NCI-H2081 treated with DMSO at 0.1 percent for 48 hours (cell line): Measurements from ENCODE around the gene PEF1.
"Not testable (repeated sequence)": the region's sequence is repeated elsewhere in the genome, so short reads cannot be mapped to it uniquely, and the experiment has no call there.

Experiments
- DNase-seq: peaks from one replicate; lab custom pipeline; 2025; lab: John Stamatoyannopoulos, UW

Gene PEF1

GRCh38 chr1:31609514-31610118 is 35.1 kb downstream of the PEF1 start:
- DNase-seq = no peak

- DNase-seq = no peak
Observed at GRCh38 chr1:31607360-31607759, 37.3 kb downstream of the PEF1 start.

GRCh38 chr1:31605908-31606427 is 38.7 kb downstream of the PEF1 start:
- no peak for DNase-seq

GRCh38 chr1:31602081-31602480 is 42.6 kb downstream of the PEF1 start:
- DNase-seq = no peak

GRCh38 chr1:31600641-31601040 is 44.0 kb downstream of the PEF1 start:
- DNase-seq = no peak

- DNase-seq = no peak
Observed at GRCh38 chr1:31598980-31599379, 45.7 kb downstream of the PEF1 start.

- DNase-seq = no peak
Observed at GRCh38 chr1:31596737-31597097, 48.0 kb downstream of the PEF1 start.

- DNase-seq = no peak
Observed at GRCh38 chr1:31595836-31596736, 48.6 kb downstream of the PEF1 start.

- no peak for DNase-seq
Observed at GRCh38 chr1:31593770-31594632, 50.7 kb downstream of the PEF1 start.

- DNase-seq = no peak
Observed at GRCh38 chr1:31593136-31593665, 51.5 kb downstream of the PEF1 start.

- DNase-seq = no peak
Observed at GRCh38 chr1:31592132-31592531, 52.5 kb downstream of the PEF1 start.

- DNase-seq = no peak
Observed at GRCh38 chr1:31591425-31592093, 53.1 kb downstream of the PEF1 start.

GRCh38 chr1:31588751-31589515 is 55.7 kb downstream of the PEF1 start:
- DNase-seq = no peak

GRCh38 chr1:31587720-31588423 is 56.8 kb downstream of the PEF1 start:
- no peak for DNase-seq

GRCh38 chr1:31587328-31587699 is 57.4 kb downstream of the PEF1 start:
- DNase-seq = not testable (repeated sequence)

- no peak for DNase-seq
Observed at GRCh38 chr1:31586376-31587327, 58.0 kb downstream of the PEF1 start.

GRCh38 chr1:31585736-31586365 is 58.8 kb downstream of the PEF1 start:
- DNase-seq = no peak
